HG02588 (cell line): Measurements from ENCODE around the gene SLITRK1.
A peak's percentile ranks its signal among the peaks of the same experiment; 100 is the strongest.

Experiments
- ATAC-seq: cut with Tn5 transposase; IDR thresholded peaks from one replicate; pipeline ENCODE4 v1.9.1; 2021; ENCODE audit warnings: mild to moderate bottlenecking, moderate library complexity; ENCODE audit not compliant: unreplicated experiment

SLITRK1 gene

GRCh38 chr13:83881917-83882605 lies at the start of gene SLITRK1:
Gene SLITRK1 (minus strand): TSS chr13:83882474. CDS start chr13:83881507, 967 bp downstream.
- ATAC-seq = no peak

- no peak for ATAC-seq
Observed at GRCh38 chr13:83929157-83929556, 46.9 kb upstream of the SLITRK1 start.

DNA sequence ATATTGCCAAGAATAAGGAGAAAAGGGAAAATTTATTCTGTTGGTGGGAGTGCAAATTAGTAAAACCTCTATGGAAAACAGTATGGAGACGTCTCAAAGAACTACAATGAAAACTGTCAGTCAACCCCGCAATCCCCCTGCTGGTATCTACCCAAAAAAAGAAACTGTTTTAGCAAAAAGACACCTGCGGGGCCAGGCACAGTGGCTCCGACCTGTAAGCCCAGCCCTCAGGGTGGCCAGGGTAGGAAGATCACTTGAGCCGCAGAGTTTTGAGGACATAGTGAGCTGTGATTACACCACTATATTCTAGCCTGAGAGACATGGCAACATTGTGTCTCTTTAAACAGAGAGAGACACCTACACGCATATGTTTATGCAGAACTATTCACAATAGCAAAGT lies 37.5 kb upstream of the SLITRK1 start:
- ATAC-seq = no peak

- no peak for ATAC-seq
Observed at GRCh38 chr13:83914368-83914767, 32.1 kb upstream of the SLITRK1 start.

DNA sequence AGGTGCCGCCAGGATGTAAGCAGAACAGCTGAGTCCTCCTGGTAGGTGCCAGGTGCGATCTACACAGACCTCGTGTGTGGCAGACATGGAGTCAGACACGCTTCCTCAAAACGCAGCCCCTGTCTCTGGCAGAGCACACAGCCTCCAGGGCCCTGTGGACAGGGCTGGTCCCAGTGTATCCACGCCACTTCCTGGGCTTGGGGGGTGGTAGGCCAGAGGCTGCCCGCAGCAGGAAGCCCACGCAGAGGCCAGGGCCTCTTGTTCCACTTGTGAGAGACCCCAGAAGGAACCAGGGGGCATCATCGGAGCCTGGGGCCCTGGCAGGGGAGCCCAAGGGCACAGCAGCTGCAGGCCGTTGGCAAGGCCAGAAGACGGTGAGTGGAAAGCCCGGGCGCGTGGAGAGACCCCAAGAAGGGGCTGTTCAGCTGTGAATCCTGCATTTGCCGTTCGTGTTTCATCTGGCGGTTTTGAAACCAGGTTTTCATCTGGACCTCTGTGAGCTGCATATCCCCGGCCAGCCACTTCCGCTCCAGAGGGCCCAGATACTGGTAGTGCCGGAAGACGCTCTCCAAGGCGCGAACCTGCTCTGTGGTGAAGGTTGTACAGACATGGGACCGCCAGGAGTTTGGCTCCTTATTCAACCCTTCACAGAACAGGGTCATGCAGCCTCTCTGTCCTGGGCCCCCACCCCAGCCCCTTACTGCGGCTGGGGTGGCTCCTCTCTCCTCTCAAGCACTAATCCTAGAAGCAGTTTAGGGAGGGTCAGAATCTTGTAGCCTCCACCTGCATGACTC lies 25.1 kb upstream of the SLITRK1 start:
- ATAC-seq = no peak

GRCh38 chr13:83906240-83906820 lies 24.1 kb upstream of the SLITRK1 start:
- no peak for ATAC-seq

DNA sequence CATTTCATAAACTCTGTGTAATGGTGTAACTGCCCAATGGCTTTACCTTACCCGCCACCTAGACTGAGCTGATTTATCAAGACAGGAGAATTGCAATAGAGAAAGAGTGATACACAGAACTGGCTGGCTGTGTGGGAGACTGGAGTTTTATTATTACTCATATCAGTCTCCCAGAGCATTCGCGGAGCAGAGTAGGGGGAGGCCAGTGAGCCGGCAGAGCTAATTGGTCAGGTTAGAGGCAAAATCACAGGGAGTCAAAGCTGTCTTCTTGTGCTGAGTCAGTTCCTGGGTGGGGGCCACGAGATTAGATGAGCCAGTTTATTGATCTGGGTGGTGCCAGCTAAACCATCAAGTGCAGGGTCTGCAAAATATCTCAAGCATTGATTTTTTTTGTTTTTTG lies 23.4 kb upstream of the SLITRK1 start:
- no peak for ATAC-seq

DNA sequence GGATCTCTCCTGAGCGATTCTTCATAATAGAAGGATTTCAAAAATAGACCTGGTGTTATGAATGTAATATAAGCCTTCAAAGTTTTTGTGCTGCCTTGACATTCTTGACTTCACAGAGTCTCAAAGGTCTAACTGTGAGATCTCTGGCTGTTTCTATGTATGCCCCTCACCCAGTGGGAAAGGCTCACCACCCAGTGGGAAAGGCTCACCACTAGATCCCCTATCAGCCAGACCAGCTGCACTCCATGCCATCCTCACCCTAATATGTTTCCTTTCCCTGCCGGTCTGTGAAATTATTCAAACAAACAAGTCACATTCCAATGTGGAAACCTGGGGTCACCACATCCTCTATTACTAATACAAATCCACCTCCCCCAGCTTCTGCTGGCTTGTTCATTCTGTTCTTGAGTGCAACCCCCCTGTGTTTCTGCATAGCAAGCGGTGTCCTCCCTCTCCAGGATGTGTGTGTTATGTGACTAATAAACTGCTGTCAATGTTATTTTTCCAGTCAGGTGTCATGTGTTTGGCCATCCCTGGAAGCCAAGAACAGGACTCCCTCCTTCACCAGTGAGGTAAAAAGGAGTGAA lies 13.8 kb upstream of the SLITRK1 start:
- ATAC-seq = no peak

DNA sequence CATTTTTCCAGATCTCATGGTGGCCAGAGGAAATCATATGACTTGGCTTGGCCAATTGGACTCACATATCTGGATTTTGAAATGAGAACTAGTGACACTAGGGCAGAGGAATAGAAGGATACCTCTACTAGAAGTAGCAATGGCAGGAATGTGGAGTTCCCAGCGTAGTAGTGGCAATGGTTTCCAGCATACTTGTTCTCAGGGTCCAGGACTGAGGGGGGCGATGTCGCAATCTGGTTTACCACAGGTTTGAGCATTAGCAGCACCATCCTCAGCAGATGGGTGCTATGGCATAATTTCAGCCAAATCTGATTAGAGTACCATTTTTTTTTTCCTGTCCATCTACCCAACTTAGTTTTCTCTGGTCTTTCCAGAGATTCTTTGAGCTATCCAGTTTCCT lies 8.1 kb upstream of the SLITRK1 start:
- ATAC-seq = no peak

DNA sequence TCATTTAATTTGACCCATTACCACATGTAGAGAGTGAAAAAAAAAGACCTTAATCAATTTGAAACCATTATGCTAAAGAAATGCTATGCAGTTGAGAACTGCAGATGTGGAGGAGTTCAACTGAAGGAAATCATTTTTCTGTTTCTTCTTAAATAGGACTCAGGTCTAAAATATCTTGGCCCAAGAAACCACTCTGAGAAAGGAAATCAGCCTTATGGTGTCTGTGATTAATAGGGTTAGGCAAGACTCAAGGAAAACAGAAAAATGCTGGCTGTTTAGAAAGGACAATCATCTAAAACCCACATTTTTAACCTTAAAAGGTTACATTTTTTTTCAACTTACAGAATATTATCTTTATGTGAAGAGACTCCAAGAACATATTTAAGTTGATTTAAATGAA lies 1.9 kb upstream of the SLITRK1 start:
- ATAC-seq = no peak

DNA sequence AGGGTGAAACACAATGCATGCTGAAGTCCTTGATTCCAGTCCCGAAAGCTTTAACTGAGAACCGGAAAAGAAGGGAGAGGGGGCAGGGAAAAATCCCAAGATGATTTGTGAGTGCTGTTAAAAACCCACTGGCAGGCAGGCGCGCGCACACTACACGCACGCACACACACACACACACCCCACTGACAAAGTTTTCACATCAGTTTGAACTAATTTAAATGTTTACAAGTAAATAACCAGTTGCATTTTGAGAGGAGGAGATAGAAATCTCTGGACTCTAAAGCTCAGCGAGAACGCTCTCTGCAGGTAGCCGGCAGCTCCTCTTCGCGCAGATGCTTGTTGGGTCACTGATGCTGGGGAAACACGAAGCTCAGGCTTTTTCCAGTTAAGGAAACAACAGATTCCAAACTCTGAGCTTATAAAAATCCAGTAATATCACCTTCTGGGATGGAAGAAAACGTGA lies 818 bp upstream of the SLITRK1 start:
- ATAC-seq = no peak

- ATAC-seq = no peak
Observed at GRCh38 chr13:83882606-83882959, 309 bp upstream of the SLITRK1 start.

GRCh38 chr13:83881140-83881684 lies 1.1 kb downstream of the SLITRK1 start:
- no peak for ATAC-seq

- no peak for ATAC-seq
Observed at GRCh38 chr13:83880275-83881139, 1.8 kb downstream of the SLITRK1 start.

GRCh38 chr13:83879431-83880171 lies 2.7 kb downstream of the SLITRK1 start:
- ATAC-seq = no peak

GRCh38 chr13:83878691-83879430 lies 3.4 kb downstream of the SLITRK1 start:
- no peak for ATAC-seq

DNA sequence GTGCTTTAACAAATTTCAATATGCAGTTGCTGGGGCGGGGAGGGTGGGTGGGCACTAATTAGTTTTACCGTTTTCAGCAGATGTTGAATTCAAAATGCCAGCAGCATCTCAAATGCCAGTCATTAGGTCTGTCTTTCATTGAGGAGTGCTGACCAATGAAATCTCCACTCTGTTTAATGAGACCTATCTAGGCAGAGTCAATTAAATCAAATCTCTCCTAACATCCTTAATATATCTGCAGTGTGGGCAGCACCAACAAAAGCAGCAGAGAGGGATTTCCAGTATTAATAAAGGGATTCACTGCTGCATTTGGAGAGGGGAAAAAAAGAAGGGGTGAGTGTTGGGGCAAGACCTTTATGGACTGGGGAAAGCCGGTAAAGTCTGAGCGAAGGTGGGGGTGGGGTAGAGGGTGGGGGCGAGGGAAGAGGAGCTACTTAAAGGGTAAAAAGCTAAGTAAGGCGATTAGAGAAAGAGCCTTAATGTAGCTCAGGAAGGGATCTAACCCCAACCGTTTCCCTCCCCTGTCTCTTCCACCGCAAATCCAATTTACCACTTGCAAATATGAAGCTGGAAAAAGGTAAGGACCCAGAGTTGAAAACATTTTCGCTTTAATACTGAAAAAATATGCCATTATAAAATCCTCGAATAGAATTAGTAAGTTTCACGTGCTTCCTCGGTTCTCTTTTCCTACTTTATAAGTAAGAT lies 4.5 kb downstream of the SLITRK1 start:
- ATAC-seq = no peak

- peak; percentile 75 for ATAC-seq
Observed at GRCh38 chr13:83876546-83876945, 5.7 kb downstream of the SLITRK1 start.
